NCI-H128 (cell line): ENCODE results near the gene PYGL.
"Not testable (repeated sequence)": the region's sequence is repeated elsewhere in the genome, so short reads cannot be mapped to it uniquely, and the experiment has no call there.

Source experiments
- DNase-seq: peaks from one replicate; lab custom pipeline; 2025; ENCODE audit not compliant: unreplicated experiment; lab: John Stamatoyannopoulos, UW

Gene PYGL

GRCh38 chr14:50943943-50944646 lies at the start of gene PYGL:
Gene PYGL, minus strand, starts transcription at chr14:50944483. Its CDS starts 80 bp downstream, at chr14:50944403.
- no peak for DNase-seq

DNA sequence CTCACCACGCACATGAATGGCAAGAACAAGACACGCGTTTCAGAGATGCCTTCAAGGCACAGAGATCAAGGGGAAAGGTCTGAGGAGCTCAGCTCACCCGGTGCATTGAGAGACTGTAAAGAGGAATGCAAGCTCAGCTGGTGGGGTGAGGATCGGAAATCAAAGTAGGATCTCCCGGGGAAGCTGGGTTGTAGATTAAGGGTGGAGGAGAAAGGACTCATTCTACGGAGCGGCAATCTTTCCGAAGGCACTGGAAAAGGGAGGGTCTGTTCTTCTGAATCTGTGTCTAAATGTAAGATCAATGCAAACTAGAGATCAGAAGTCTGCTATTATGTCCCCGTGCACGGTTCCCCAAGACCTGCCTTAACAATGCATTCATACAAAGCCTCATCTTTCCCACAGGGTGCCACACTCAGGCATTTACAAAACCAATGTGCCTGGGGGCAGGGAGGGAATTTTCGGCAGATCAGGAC lies 41.6 kb upstream of the PYGL start:
- no peak for DNase-seq

DNA sequence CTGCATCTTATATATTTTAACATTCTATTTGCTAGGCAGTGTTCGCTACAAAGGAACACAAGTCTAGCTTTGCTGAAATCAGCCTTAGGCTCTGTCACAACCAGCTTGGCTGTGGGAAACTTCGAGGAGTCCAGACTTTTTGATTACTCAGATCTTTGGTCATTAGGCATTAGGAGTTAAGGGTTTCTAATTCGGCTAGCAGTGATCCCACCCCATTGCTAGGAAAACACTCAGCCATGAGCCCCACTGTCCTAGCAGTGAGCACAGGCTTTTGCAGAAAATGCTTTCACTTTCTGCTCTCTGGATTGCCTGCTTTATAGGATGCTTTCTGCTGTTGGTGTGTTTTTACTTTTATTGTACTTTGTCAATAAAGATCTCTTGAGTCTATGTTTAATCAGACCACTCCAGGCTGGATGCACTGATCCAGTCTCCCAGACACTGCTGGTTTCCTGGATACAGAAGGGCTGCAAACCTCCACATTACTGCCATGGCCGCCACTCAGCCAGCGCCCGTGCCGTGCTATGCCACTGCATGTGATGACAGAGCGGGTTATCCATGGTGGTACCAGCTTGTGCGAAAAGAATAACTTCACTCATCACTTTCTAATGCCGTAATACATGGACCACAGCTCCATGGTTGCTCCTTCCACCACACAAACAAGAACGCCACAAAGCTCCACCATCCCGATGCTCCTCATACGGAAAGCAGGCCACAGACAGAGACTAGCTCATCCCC lies 41.0 kb upstream of the PYGL start:
- DNase-seq = no peak

DNA sequence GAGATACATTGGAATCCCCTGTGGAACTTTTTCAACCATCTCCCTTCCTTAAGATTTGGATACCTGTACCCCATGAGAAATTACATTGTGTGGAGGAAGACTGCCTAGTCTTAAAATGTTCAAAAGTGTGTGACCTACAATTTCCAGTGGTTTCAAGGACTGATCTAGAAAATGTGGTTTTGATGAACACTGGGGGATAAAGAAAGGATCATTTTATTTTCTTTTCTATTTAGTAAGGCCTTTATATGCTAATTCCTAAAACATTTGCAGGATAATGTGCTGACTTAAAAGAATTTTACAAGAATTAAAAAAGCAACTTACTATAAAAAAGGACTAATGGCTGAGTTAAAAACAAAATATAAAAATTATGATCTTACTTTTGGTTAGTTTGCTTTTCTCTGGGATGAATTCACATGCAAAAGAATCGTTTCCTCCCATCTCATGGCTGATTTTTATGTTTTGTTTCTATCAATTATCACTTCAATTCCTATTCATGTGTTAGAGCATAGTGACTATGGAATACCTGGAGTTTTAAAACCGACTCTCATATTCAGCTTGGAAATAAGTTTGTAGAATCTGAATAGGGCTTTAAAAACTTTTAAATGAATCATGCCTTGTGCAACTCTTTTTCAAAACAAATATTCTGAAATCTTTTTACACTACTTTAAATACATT lies 39.9 kb upstream of the PYGL start:
- no peak for DNase-seq

DNA sequence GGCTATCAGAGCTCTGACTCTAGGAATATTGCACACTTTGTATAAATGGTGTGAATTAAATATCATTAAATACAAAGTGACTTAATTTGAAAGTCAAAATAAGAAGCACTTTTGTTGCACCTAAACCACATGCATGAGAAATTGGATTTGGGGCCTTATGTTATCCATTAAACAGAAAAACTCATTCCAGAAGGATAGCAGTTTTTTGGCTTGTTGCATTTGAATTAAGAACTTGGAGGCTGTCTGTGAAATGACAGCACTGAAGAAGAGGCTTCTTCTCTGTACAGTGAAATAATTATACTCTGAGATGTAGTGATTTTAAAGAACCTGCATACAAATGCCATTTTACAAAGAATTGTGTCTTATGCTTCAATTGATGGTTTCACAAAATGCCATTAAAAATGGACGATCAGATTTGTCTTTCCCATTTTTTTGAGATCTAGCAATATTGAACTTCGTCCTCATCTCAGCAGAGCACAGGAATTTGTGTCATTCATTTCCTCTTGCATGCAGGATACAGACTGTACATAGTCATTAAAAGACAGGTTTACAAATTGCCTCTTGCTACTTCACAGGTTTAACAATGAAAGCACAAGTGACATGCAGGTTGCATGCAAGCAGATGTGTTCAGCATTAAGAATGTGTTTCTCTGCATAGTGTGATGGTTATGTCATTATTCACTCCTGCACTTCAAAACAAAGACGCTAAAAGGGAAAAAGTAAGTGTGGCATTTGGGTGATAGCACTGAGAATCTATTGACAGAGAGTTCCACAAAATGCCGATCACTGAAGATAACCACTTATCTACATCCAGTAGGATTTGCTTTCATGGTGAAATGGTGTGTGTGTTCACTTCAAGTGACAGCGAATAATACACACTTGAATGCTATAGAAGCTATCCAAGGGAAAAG lies 35.9 kb upstream of the PYGL start:
- DNase-seq = no peak

DNA sequence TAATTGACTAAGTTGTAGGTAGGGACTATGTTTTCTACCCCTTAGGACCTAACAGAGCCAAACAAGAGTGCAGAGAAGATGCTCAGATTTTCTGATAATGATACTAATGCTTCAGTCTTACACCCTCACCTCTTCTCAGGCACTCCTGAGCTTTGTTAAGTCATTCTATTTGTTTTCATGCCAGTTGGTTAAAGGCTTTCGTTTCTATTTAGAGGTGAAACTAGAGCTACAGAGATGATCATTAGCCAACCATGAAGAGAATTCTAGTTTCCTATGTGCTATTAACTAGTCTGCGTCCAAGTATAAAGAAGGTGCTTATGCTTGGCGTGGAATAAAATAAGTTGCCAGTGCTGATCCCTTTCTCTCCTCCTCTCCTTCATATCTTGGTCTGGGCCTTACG lies 34.6 kb upstream of the PYGL start:
- DNase-seq = no peak

DNA sequence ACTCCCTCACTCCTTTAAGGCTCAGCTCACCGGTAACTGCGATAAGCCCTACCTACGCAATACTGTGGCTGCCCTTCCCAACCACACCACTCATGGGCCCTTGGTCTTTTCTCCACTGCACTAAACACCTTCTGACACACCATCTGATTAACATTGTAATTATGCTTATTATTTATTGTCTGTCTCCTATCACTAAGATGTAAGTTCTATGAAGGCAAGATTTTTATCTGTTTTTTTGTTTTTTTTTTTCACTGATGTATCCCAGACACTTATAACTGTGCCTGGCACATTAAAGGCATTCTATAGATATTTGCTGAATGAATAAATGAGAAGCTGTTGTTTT lies 34.2 kb upstream of the PYGL start:
- DNase-seq = no peak

- no peak for DNase-seq
Observed at GRCh38 chr14:50977863-50978528, 33.7 kb upstream of the PYGL start.

DNA sequence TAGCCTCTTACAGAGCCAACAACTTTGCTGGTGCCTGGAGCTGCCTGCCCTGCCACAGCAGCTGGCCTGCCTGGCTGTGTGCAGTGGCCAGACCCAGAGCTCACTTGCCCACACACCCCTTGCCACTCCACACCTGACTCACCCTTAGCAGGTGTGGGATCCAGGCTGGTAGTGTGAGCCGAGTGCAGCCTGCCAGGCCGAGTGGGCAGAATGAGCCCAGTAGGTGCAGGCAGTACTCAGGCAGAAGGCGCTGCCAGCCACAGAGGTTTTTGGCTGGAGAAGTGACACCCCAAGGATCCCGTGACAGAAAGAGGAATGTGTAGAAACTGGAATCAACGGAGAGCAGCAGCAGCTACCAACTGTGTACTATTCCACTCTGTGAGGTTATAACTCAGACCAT lies 29.8 kb upstream of the PYGL start:
- DNase-seq = no peak

DNA sequence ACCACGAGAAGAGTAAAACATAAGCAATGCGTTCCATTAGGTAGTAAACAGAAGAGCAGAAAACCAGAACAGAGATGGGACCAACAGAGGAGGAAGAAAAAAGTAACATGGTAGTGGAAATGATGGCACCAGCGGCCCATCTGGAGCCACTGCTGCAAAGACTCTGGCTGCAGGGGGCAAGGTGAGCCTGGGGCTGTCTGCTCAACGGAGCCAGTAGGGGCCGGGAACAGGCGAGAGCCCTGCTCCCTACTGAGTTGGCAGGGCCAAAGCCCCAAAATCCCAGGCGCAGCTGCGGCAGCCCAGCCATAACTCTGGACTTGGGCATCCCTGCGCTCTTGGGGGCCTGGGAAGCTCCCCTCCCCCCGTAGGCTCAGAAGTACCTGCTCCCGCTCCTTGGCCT lies 28.5 kb upstream of the PYGL start:
- no peak for DNase-seq

- DNase-seq = no peak
Observed at GRCh38 chr14:50970886-50971781, 26.9 kb upstream of the PYGL start.

DNA sequence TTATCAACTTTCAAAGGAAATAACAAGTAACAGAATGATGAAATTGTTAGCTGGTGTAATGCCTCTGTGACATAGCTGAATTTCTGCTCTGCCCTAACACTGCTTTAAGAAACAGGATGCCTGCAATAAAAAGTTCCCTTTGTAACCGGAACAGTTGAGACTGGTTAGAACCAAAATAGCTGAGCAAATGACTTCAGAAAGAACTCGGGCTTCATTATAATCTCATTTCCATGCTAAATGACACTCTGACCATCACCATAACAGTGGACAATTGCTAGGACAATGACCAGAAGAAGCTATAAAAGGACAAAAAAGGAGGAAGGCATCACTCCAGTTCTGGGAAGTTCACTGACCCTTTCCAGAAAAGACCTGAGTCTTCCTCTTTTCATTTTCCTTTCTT lies 23.5 kb upstream of the PYGL start:
- no peak for DNase-seq

GRCh38 chr14:50967103-50967502 lies 22.8 kb upstream of the PYGL start:
- DNase-seq = no peak

DNA sequence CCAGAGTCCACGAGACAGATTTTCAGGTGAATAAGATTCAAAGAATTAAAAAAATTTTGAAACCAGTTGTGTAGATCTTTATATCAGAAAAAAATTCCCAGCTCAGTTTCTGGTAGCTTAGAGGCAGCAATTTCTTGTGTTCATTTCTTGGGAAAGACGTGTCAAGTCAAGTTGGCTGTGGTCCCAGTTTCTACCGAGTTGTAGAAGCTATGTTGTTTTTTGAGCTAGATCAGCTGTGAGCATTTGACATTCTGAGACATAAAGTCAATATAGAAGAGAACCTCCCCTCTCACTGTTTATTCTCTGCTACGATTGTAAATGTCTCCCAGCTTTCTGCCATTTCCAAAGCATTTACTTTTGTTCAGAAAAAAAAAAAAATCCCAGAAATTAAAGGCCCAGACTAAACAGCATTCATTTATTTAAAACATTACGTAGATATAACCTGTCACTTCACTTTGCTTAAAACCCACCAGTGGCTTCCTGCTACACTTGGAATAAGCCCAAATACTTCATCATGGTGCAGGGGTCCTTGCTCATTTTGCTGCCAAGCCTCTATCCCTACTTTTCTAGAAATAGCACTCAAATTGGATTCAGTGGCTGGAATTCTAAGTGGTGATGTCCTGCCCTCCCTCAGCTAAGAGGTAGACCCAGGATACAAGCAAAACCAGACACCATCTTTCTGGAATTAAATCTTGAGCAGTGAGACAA lies 20.6 kb upstream of the PYGL start:
- no peak for DNase-seq

GRCh38 chr14:50963919-50964318 lies 19.6 kb upstream of the PYGL start:
- no peak for DNase-seq

GRCh38 chr14:50961605-50962221 lies 17.4 kb upstream of the PYGL start:
- no peak for DNase-seq

DNA sequence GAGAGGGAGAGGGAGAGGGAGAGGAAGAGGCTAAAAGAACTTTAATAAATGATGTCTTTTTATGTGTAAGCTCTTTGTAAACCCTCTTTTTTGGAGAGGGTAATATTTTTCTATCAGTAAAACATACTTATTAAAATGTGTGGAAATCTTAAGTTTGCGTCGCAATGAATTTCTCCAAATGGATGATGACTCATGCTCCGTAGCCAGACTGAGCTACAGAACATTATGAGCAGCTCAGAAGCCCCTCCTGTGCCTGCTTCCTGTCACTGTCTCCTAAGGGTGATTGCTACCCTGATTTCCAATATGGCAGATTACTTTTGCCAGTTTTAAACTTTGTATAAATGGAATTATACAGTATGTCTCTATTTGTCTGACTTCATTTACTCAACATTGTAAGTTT lies 13.0 kb upstream of the PYGL start:
- DNase-seq = no peak

- DNase-seq = not testable (repeated sequence)
Observed at GRCh38 chr14:50956421-50956820, 12.1 kb upstream of the PYGL start.
